GM18909 (cell line): ENCODE measurements around the gene AQP6.

Experiments
- ATAC-seq: cut with Tn5 transposase; IDR thresholded peaks from one replicate; pipeline ENCODE4 v1.9.1; 2021; ENCODE audit warnings: mild to moderate bottlenecking; ENCODE audit not compliant: unreplicated experiment, poor library complexity

Gene AQP6

DNA sequence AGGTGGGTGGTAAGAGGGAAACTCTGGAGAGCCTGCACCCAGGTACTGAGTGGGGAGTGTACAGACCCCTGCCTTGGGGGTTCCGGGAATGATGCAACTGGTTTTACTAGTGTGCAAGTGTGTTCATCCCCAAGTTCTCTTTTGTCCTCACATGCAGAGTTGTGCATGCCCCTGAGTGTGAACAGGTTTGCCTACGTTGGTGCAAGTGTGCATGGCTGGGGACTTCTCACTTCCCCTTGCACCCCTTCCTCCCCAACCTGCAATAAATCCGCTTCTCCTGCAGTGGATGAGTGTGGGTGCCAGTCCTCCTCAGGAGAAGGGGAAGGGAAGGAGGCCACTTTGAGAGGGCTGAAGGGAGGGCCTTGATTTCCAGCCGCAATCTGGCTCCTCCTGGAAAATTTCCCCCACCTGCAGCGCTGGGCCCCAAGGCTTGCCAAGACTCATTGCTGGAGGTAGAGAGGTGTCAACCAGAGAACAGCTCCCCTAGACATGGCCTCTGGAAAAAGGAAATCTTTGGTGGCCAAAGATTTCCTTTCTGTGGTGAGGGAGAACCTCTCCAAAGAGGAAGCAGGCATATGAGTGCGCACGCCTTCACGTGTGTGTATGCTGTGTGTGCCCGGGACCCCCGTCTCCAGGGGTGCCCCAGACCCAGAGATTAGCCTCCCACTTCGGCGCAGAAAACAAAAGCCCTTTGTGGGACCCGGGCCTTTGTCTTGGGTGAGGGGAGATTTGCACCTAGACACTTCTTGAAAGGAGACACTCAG, 16.7 kb upstream of the AQP6 start:
- ATAC-seq = no peak

GRCh38 chr12:49956663-49957569, 15.8 kb upstream of the AQP6 start:
- ATAC-seq = no peak

- ATAC-seq = no peak
Observed at GRCh38 chr12:49957570-49957967, 15.2 kb upstream of the AQP6 start.

DNA sequence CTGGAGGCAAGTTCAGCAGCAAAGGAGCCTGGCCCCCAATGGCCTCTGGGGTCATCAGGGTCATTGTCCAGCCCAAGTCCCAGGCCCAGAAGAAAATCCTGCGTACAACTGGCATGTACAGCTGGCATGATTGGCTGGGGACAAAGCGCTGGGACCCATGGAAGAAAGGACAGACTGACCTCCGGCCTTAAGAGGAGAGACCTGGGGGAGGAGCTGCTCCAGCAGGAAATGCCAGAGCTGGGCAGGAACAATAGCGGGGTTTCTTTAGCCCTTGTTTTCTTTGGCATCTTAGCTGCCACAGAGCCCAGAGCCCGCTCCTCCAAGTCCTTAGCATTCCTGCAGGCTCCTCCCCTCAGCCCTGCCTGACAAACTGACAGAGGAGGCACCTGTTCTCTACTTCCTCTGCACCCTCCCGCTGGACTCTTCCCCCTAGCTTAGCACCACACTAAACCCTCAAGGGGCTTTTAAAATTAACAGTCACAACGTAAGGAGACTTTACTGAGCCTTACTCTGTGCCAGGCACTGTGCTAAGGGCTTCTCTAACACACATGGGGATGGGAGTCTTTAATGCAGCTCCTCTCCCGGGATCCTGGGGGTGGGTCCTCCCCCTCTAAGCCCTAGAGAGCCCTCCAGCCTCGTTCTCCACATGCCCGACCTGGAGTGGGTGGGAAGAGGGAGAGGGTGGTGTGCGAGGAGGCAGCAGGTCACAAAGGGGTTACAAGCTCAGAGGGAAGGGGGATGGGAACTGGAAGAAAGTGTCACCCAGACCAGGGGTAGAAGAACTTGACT, 12.9 kb upstream of the AQP6 start:
- no peak for ATAC-seq

GRCh38 chr12:49960474-49961110, 12.2 kb upstream of the AQP6 start:
- ATAC-seq = no peak

- no peak for ATAC-seq
Observed at GRCh38 chr12:49961111-49961922, 11.4 kb upstream of the AQP6 start, which contains the start of gene AQP5. Gene AQP5, plus strand, starts transcription at chr12:49961872. Its CDS starts 146 bp downstream, at chr12:49962018.

GRCh38 chr12:49961993-49962764, 10.6 kb upstream of the AQP6 start:
- ATAC-seq = no peak

GRCh38 chr12:49962861-49963765, 9.6 kb upstream of the AQP6 start:
- no peak for ATAC-seq

DNA sequence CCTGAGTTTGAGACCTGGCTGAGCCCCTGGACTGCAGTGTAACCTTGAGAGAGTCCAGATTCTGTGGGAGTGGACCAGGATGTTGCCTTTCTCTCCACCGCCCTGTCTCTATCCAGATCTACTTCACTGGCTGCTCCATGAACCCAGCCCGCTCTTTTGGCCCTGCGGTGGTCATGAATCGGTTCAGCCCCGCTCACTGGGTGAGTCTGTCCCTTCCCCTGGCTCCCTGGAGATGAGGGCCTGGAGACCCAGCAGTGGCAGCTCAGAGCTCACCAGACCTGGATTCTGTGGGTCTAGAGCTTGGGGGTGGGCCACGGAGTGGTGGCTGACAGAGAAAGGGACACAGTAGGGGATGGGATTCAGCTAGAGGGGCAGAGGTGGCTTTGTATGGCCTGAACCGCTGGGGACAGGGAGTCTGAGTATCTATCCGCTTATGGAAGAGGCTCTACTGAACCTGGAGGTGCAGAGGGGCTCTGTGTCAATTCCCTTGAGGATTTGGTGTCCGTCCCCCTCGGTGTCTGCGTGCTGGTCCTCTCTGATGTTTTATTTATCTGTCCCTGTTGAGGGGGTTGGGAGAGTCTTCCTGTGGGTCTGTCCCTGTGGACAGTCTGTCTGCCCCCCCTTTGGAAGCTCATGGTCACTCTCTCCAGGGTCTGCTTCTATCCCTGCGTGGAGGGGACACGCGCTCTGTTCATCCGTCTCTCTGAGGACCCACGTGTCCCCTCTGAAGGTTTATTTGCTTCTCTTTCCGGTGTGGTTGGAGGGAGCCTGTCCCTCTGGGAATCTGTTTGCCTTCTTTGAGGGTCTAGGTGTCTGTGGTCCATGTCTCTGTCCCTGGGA, 8.6 kb upstream of the AQP6 start:
- ATAC-seq = no peak

GRCh38 chr12:49964849-49965624, 7.7 kb upstream of the AQP6 start:
- ATAC-seq = no peak

- no peak for ATAC-seq
Observed at GRCh38 chr12:49965836-49966235, 6.9 kb upstream of the AQP6 start.

- no peak for ATAC-seq
Observed at GRCh38 chr12:49966511-49967041, 6.2 kb upstream of the AQP6 start.

DNA sequence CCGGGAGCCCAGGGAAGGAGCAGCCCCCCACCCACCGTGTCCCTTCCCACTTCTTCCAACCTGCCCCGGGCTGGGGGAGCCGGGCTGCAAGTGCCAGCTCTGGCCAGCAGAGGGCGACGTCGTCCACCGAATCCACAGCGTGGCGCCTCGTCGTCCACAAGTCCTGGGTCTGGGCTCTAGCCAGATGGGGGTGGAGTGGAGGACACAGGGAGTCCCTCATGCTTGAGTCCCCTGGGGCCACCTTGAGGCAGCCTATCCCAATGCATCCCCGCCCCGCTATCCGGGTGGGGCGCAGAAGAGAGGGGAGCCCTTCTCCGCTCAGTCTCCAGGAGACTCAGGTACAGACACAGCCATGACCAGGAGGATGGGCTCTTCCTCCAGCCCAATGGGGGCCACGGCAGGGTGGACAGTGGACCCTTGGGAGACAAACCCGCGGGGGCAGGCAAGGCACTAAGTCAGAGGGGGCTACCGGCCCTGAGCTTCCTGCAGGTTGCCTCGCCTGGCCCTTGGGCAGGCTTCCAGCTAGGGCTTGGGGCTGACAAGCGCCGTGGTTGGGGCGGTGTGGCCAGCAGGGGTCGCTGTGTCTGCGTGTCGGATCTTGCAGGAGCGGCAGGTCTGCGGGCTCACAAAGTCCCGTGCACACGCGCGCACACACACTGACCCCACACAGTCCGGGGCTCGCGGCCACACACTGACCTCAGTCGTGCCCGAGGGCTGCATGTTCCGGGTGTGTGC, 5.5 kb upstream of the AQP6 start:
- peak; percentile 71 for ATAC-seq

- no peak for ATAC-seq
Observed at GRCh38 chr12:49967777-49968250, 4.9 kb upstream of the AQP6 start.

DNA sequence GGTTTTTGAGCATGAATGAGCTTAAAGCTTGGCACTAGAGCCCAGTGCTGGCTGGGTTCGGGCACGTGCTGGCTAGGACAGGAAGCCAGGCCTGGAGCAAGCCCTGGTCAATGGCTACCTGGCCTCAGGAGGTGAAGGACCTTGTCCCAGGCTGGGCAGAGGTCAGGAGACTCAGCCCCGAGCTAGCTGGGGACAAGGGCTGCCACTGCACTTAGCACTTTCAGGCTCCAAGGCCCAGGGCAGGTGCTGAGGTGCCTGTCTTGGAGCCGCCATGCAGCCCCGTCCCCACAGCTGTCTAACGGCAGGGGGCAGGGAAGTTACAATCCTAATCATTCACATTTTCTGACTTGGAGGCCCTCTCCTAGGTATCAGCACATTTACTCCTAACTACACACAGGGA, 4.3 kb upstream of the AQP6 start:
- ATAC-seq = no peak
